AG04450 (cell line): Measurements from ENCODE around the gene PITPNM3. TPM values are rescaled to one million over a fixed set of nuclear protein-coding genes. Genes with fewer than 3 reads are reported as not detected.

Experiments used
- CTCF ChIA-PET: fragments of 300-600, 350-600 bp; formaldehyde crosslinking; extraction: SDS; loops from one replicate; lab custom pipeline; 2022; ENCODE audit warnings: antibody characterized with exemption, inconsistent platforms; lab: Charles Lee
- POLR2A ChIA-PET: fragments of 350-600 bp; formaldehyde crosslinking; extraction: SDS; loops from one replicate; lab custom pipeline; 2021; ENCODE audit warnings: antibody characterized with exemption, inconsistent platforms; lab: Yijun Ruan, JAX
- DNase-seq: peaks from one replicate; pipeline ENCODE4 v3.0.0-alpha.2; 2011; ENCODE audit warnings: low read depth, low spot score
- H3K27ac ChIP-seq: one replicate; pipeline ENCODE4 v1.5.1; 2012; ENCODE audit warnings: low read depth, low read length, control low read depth
- H3K27me3 ChIP-seq: one replicate; pipeline ENCODE4 v1.6.0; 2012; ENCODE audit warnings: low read length; ENCODE audit not compliant: control insufficient read depth, insufficient read depth
- H3K4me3 ChIP-seq: 2 replicates; pipeline ENCODE4 v1.5.1; 2011; ENCODE audit warnings: mild to moderate bottlenecking, low read depth, low read length, control low read depth
- H3K9me3 ChIP-seq: 2 replicates; pipeline ENCODE4 v1.5.1; 2012; ENCODE audit warnings: low read length; ENCODE audit not compliant: control insufficient read depth, insufficient read depth
- CTCF ChIP-seq: IDR thresholded peaks from 2 replicates; pipeline ENCODE4 v1.5.1; 2011; ENCODE audit warnings: low read depth, low read length, control low read depth, inconsistent platforms
- polyA plus RNA-seq: library from polyadenylated mRNA; depleted of rRNA; stranded (reverse); fragments of >200 nt; gene quantifications from 2 replicates; pipeline ENCODE4 v1.2.3, GENCODE V29; 2011

Gene PITPNM3
- polyA plus RNA-seq, 1 experiment = 0.38 TPM

GRCh38 chr17:6583411-6583810, 27.1 kb upstream of the PITPNM3 start:
- H3K9me3 ChIP-seq = peaks cover 4% of the 10 kb centered on the region; the same call in 1 of the 2 replicates
- H3K27me3 ChIP-seq = no peaks in the 10 kb centered on the region
- ChIA-PET POLR2A (no interaction called here), CTCF (no interaction called here)
- no peak overlapping the region for H3K27ac ChIP-seq
- TF ChIP-seq CTCF = no peak
- H3K4me3 ChIP-seq = no peak overlapping the region
- DNase-seq = no peak

GRCh38 chr17:6580625-6581024, 24.3 kb upstream of the PITPNM3 start:
- Histone ChIP-seq H3K9me3 (no peaks in the 10 kb centered on the region; the same call in none of the 2 replicates), H3K27me3 (no peaks in the 10 kb centered on the region), H3K4me3 (no peak overlapping the region), H3K27ac (no peak overlapping the region)
- no peak for DNase-seq
- TF ChIP-seq CTCF = no peak
- POLR2A ChIA-PET = no interaction called here
- CTCF ChIA-PET = no interaction called here

GRCh38 chr17:6578491-6578890, 22.1 kb upstream of the PITPNM3 start:
- ChIA-PET POLR2A (no interaction called here), CTCF (no interaction called here)

GRCh38 chr17:6577686-6578263, 21.4 kb upstream of the PITPNM3 start:
- TF ChIP-seq CTCF = no peak
- H3K27me3 ChIP-seq = no peaks in the 10 kb centered on the region
- no peaks in the 10 kb centered on the region; the same call in 1 of the 2 replicates for H3K9me3 ChIP-seq
- H3K4me3 ChIP-seq = no peak overlapping the region
- CTCF ChIA-PET = no interaction called here
- H3K27ac ChIP-seq = no peak overlapping the region
- no peak for DNase-seq
- POLR2A ChIA-PET = no interaction called here

More at GRCh38 chr17:6578491-6578890, 22.1 kb upstream of the PITPNM3 start:
- H3K27ac ChIP-seq = no peak overlapping the region
- no peaks in the 10 kb centered on the region for H3K27me3 ChIP-seq
- no peak for DNase-seq
- H3K4me3 ChIP-seq = no peak overlapping the region
- no peaks in the 10 kb centered on the region; the same call in 1 of the 2 replicates for H3K9me3 ChIP-seq
- no peak for TF ChIP-seq CTCF

- no peak overlapping the region for H3K4me3 ChIP-seq
- peak overlapping the region; percentile 61 for H3K27ac ChIP-seq
- no peaks in the 10 kb centered on the region for H3K27me3 ChIP-seq
- ChIA-PET POLR2A (no interaction called here), CTCF (no interaction called here)
- TF ChIP-seq CTCF = no peak
- no peak for DNase-seq
- no peaks in the 10 kb centered on the region; the same call in 1 of the 2 replicates for H3K9me3 ChIP-seq
Observed at GRCh38 chr17:6576038-6576785, 19.9 kb upstream of the PITPNM3 start.
